Calu3 (cell line): ENCODE results near the gene SH3BP4. TPM values are rescaled to one million over a fixed set of nuclear protein-coding genes. Genes with fewer than 3 reads are reported as not detected.

ENCODE experiments used
- BruUV-seq: library from RNA; stranded (reverse); fragments of 400-500 nt; replicated peaks from 2 replicates; lab custom pipeline; 2021; lab: Mats Ljungman, UMichigan
- CTCF ChIA-PET: fragments of 300-600 bp; sonication (Branson Sonifier 250); formaldehyde crosslinking; loops from one replicate; lab custom pipeline; 2022; ENCODE audit warnings: antibody characterized with exemption; lab: Charles Lee
- DNase-seq: peaks from one replicate; pipeline ENCODE4 v3.0.0; 2022
- H3K27ac Mint-ChIP-seq: one replicate; pipeline ENCODE4 v1.8.0; 2022; ENCODE audit warnings: mixed read lengths; ENCODE audit not compliant: unreplicated experiment
- H3K27me3 Mint-ChIP-seq: one replicate; pipeline ENCODE4 v1.8.0; 2022; ENCODE audit warnings: mixed read lengths; ENCODE audit not compliant: unreplicated experiment
- H3K36me3 Mint-ChIP-seq: one replicate; pipeline ENCODE4 v1.8.0; 2022; ENCODE audit warnings: mild to moderate bottlenecking, moderate library complexity, mixed read lengths; ENCODE audit not compliant: insufficient read depth, unreplicated experiment
- H3K4me1 Mint-ChIP-seq: one replicate; pipeline ENCODE4 v1.8.0; 2022; ENCODE audit warnings: mild to moderate bottlenecking, low read depth, mixed read lengths; ENCODE audit not compliant: unreplicated experiment
- H3K4me3 Mint-ChIP-seq: one replicate; pipeline ENCODE4 v1.8.0; 2022; ENCODE audit warnings: mild to moderate bottlenecking, low read depth, moderate library complexity, mixed read lengths; ENCODE audit not compliant: unreplicated experiment
- H3K9me3 Mint-ChIP-seq: one replicate; pipeline ENCODE4 v1.8.0; 2022; ENCODE audit warnings: low read depth, mixed read lengths; ENCODE audit not compliant: unreplicated experiment
- CTCF ChIP-seq: fragments of 200-600 bp; IDR thresholded peaks from one replicate; pipeline ENCODE4 v1.8.0; 2022; ENCODE audit warnings: antibody characterized with exemption; ENCODE audit not compliant: unreplicated experiment
- intact Hi-C: fragments of 100-400 bp; cut with micrococcal nuclease; formaldehyde crosslinking; loops from one replicate; pipeline ENCODE4 v1.10.0; 2022; ENCODE audit not compliant: unreplicated experiment
- total RNA-seq: library from RNA; stranded (reverse); gene quantifications from 2 replicates; pipeline ENCODE4 v1.2.3, GENCODE V29; 2022

SH3BP4 gene
- total RNA-seq, 1 experiment from 2014 or later: 36.9 TPM

GRCh38 chr2:234945339-234945873, 6.4 kb upstream of the SH3BP4 start:
- H3K4me1 Mint-ChIP-seq: peaks cover 8% of the 10 kb centered on the region
- TF ChIP-seq CTCF: no peak
- intact Hi-C loops: no loop called here
- CTCF ChIA-PET: no interaction called here
- no peak for DNase-seq
- peaks cover 6% of the 10 kb centered on the region for H3K9me3 Mint-ChIP-seq
- H3K27me3 Mint-ChIP-seq: peaks cover 23% of the 10 kb centered on the region
- H3K4me3 Mint-ChIP-seq: no peak overlapping the region
- H3K27ac Mint-ChIP-seq: no peak overlapping the region
- no TSS peak for BruUV-seq
- peaks cover 2% of the 10 kb centered on the region for H3K36me3 Mint-ChIP-seq

- peaks cover 2% of the 10 kb centered on the region for H3K27me3 Mint-ChIP-seq
- H3K27ac Mint-ChIP-seq: no peak overlapping the region
- no peak overlapping the region for H3K4me3 Mint-ChIP-seq
- peaks cover 18% of the 10 kb centered on the region for H3K36me3 Mint-ChIP-seq
- no peak for TF ChIP-seq CTCF
- H3K4me1 Mint-ChIP-seq: peaks cover 19% of the 10 kb centered on the region
- BruUV-seq: no TSS peak
- no peak for DNase-seq
- CTCF ChIA-PET: interaction anchor here (0.6 kb wide), 1 partner anchor 661 kb away, joined by 8 read pairs; no protein-coding TSS in a partner anchor
- intact Hi-C loops: no loop called here
- H3K9me3 Mint-ChIP-seq: peaks cover 4% of the 10 kb centered on the region
Observed at GRCh38 chr2:234947556-234947955, 4.3 kb upstream of the SH3BP4 start.

- peaks cover 29% of the 10 kb centered on the region for H3K4me1 Mint-ChIP-seq
- H3K27ac Mint-ChIP-seq: no peak overlapping the region
- intact Hi-C loops: no loop called here
- H3K36me3 Mint-ChIP-seq: peaks cover 33% of the 10 kb centered on the region
- no peaks in the 10 kb centered on the region for H3K9me3 Mint-ChIP-seq
- DNase-seq: no peak
- no peak overlapping the region for H3K4me3 Mint-ChIP-seq
- TF ChIP-seq CTCF: no peak
- H3K27me3 Mint-ChIP-seq: no peaks in the 10 kb centered on the region
- CTCF ChIA-PET: interaction anchor here (0.7 kb wide), 1 partner anchor 91 kb away, joined by 6 read pairs; no protein-coding TSS in a partner anchor
- BruUV-seq: no TSS peak
Observed at GRCh38 chr2:234949762-234950434, 1.9 kb upstream of the SH3BP4 start.

- Mint-ChIP-seq H3K27ac (no peak overlapping the region), H3K9me3 (no peaks in the 10 kb centered on the region), H3K4me1 (peaks cover 29% of the 10 kb centered on the region), H3K36me3 (peaks cover 33% of the 10 kb centered on the region), H3K27me3 (no peaks in the 10 kb centered on the region), H3K4me3 (peak overlapping the region; percentile 90)
- intact Hi-C loops: no loop called here
- DNase-seq: no peak
- no peak for TF ChIP-seq CTCF
- no TSS peak for BruUV-seq
- CTCF ChIA-PET: no interaction called here
Observed at GRCh38 chr2:234950435-234950729, 1.4 kb upstream of the SH3BP4 start.
